Embryonic facial prominence (tissue), 1 donor: ENCODE results near the gene FSIP1.

Experiments used
- DNase-seq: peaks from one replicate; pipeline ENCODE4 v3.0.0-alpha.2; 2016; ENCODE audit errors: extremely low spot score

FSIP1 gene

GRCh38 chr15:39720621-39721611 lies 61.7 kb downstream of the FSIP1 start:
- peak; percentile 80 for DNase-seq

DNA sequence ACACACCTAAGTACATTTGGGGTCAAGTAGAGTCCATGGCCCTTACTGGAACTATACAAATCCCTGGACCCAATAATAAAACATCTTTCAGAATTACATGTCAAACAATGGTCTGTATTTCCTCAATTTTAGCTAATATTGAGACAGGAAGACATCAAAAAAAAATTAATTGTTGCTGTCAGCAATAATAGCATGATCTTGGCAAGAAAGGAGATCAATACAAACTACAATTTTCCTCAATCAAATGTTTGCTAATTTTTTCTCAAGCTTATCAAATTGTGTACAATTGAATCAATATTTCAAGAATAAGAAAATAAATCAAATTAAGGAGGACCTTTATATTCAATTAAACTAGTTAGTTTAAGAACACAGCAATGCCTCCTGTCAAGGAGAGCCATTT lies 62.6 kb downstream of the FSIP1 start:
- no peak for DNase-seq

DNA sequence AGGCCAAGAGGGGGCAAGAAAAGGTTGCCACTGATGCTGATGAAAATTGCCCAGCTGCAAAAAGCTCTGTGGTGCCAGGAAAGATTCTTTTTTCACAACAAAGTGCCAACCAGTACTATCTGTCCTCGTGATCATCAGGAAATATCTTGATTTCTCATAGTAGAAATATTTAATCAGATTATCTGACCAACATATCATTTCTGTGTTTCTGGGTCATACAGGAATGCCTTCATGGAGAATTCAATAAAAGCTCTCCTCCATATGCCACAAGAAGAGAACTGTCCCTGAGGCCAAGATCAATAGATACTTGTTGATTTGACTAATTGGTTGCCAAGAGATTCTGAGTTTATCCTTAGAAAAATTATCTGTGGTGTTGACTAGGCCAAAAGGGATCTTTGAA lies 63.5 kb downstream of the FSIP1 start:
- DNase-seq = no peak

GRCh38 chr15:39717134-39717533 lies 65.5 kb downstream of the FSIP1 start:
- no peak for DNase-seq

DNA sequence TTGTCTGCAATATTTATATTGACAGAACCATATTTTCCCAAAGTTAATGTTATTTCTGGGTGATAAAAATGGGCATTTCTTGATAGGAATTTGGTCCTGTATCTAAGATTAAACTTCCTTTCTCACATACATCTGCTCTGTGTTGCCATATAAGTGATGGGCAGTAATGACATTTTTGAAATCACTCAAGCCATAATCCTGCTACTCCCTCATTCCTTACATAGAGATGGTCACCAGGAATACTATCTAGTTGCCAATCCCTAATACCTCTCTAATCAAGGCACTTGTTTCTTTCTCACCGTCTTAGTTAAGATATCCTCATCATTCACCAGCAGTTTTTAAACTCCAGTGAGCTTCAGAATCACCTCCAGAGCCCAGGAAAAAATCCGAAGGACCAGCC lies 68.4 kb downstream of the FSIP1 start:
- DNase-seq = no peak

GRCh38 chr15:39713846-39714245 lies 68.8 kb downstream of the FSIP1 start:
- DNase-seq = no peak

DNA sequence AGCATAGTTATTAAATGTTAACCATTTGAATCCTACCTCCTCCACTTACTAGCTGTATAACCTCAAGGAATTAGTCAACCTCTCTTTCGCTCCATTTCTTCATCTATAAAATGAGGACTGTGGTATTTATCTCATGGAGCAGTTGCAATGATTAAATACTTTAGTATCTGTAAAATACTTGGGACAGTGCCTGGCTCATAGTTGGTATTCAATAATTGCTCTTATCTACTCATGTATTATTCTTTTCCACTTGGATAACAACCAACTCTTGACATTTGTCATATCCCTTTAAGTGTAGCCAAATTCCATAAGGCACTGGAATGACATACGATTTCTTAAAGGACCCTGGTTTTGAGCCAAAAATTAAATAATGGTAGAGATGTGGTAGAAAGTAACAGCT lies 72.0 kb downstream of the FSIP1 start:
- no peak for DNase-seq

- no peak for DNase-seq
Observed at GRCh38 chr15:39709941-39710340, 72.7 kb downstream of the FSIP1 start.

DNA sequence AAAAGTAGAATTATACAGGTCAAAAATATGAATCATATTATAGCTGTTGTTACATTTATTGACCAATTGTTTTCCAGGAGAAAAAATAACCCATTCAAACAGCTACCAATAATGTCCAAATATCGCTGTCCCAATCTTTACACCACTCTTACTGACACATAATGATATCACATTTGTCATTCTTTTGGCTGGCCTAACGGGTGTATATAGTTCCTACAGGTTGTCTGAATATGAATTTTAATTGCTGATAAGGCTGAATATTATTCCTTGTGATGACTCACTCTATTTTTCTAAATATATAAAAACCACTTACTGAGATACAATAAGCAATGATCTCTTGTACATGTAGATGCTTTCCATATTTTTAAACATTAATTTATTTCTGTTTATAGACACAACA lies 76.4 kb downstream of the FSIP1 start:
- no peak for DNase-seq

GRCh38 chr15:39704689-39705088 lies 78.0 kb downstream of the FSIP1 start:
- DNase-seq = no peak

DNA sequence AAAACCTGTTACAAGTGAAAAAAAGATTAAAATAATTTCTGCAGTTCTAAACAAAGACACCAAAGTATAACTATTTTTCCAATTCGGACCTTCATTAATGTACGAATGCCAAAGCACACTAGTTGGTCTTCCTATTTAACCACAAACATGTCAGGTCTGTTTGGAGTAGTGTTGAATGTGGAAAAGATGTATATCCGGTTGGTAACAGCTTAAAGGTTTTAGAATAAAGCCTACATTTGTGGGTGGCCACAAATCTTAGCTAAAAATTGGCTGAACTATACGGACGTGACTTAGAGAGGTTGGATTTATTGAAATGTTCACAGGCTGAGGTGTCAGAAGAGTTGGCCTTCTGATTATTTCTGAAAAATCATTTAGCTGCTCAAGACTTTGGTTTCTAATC lies 78.4 kb downstream of the FSIP1 start:
- DNase-seq = no peak

DNA sequence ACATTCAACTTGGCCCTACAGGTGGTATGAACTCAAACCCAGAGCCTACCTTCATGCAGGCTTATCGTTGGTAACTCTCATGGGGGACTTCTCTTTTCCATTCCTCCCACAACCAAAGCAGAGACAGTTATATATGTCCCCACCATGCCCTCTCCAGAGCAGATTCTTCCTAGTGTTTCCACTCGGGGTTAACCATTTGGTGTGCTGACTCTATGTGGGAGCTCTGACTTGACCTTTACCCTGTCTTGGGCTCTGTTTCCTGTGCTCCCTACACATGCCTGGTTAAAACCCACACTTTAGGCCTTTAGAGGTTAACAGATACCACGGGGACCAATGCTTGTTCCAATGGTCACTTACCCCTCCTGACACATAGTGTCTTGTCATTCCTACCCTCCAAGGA lies 80.7 kb downstream of the FSIP1 start:
- DNase-seq = no peak

DNA sequence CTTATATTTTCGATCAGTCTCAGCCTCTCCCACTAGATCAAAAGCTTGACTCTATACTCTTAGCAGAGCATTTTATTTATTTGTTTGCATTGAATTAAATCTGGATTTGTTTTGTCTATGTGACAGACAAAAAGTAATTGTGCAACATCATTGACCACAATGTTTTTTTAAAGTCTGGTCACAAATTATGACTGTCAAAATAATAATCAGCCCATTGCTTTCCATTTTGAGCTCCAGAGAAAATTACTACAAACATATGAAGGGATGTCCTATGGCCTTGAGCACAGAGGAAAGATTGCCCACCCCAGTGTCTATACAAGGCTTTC lies 82.3 kb downstream of the FSIP1 start:
- DNase-seq = no peak

GRCh38 chr15:39699516-39700374 lies 82.9 kb downstream of the FSIP1 start:
- no peak for DNase-seq

DNA sequence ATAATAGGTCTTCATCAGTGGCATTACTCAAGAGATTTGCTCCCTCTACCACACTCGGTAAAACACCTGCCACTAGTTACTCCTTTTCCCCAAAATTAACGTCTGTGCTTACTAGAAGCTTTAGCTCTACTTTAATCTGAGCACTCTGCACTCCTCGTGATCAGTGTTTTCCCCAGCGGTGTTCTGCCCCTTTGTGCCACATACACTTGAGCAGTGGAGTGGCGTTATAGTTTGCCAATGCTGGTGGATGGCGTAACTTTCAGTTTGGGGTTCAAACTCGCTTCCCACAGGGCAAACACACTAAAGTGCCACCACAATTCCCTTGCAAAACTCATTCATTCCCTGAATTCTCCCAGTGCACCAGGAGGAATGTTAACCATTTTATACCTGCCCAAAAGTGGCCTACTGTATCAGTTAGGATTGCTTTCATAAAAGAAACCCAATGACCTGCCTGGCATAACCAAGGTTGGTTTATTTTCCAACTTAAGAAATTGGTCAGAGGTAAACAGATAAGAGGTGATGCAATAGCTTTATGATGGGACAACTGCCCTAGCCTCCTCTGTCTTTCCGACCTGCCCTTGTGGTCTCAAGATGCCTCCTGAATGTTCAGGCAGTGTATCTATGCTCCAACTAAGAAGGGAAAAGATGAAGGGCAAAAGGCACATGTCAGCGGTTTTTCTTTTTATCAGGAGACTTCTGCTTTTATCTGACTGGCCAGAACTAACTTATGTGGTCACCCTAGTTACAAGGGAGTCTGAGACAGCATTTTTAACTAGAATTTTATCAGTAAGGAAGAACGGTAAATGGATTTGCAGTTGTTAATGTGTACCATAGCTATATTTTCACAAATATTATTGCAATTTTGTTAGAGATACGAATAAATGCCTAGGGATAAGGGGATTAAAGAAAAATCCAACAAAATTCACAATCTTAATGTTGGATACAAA lies 83.9 kb downstream of the FSIP1 start:
- no peak for DNase-seq

- no peak for DNase-seq
Observed at GRCh38 chr15:39697509-39697908, 85.1 kb downstream of the FSIP1 start.

- DNase-seq = no peak
Observed at GRCh38 chr15:39695793-39696192, 86.8 kb downstream of the FSIP1 start.

DNA sequence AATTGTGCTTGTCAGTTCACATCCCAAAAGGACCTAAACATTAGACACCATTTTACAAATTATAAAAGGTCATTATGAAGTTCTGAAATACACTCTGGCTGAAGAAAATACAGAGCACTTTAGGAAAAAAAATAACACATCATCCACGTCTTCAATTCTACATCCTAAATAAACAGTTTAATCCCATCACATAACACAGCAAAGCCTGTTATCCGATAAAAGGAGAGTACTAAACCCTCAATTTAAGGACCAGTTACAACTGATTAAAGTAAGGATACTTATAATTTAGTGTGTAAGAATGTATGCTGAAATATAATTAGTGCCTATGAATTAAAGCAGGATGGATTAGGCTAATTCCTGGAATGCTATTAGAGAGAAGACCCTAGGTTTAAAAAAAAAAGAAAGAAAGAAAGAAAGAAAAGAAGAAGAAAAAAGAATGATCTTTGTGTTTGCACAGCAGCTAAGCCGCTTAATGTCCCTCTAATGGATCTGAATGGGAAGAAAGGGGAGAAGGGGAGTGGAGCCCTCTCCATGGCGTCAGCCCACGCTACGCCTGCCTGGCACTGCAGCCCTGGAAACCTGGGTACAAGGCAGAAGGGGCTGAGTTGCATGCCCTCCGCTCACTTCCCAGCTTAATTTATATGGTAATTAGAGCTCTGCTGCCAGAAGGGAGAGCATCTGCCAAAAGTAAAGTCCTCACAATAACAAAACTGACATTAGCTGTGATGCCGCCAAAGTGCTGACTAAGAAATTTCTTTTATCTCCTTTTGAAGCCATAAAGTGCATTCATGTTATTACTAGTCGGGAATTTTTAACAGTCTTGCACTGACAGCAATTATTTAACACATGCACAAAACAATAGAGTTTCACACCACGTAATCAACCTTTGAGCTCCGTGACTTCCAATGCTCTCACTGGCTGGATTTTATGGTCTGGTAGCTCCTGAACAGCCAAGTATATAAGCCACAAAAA lies 90.0 kb downstream of the FSIP1 start:
- no peak for DNase-seq

DNA sequence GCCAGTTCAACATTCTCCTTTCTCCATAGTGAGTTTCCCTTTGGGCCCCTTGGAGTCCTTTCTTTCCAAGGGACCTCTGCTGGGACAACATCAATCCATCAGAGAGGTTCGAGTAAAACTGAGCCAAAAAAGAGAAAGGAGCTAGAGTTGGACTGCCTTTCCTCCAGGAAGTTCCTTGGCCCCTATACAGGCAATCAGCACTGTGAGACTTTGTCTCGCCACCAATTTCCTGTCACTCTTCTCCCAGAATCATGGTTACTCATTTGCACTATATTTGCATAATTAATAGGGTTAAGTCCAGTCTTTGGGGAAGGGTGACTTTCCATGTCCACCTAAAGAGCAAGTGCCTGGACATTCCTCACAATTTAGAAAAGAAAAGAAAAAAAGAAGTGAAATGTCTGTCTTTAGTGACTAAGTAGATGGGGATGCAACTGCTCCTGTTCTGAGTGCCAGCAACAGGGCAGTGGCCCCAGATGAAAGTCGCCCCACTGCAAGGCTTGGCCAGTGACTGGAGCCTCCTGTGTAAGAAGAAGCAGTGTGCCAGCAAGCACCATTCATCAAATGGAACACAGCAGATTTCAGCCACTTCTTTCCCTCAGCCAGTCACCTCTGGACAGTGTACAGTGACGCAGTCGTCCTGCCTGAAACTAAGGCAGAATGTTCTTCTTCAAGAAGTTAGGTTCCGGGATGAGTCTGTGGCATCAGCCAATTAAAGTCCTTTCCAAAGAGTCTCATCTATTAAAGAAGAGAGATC lies 91.6 kb downstream of the FSIP1 start:
- no peak for DNase-seq

DNA sequence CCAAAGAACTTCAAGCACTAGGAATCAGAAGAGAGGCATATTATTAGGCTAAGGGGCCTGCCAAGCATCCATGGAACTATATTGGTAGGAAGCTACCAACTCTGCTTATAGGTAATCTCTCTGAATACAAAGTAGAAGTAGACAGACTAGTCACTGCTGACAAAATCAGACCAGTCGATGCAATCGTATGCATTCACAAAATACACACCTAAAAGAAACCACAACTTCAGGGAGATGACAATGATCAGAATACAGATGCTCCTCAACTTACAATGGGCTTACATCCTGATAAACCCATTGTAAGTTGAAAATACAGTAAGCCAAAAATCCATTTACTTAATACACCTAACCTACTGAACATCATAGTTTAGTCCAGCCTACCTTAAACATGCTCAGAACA lies 94.7 kb downstream of the FSIP1 start:
- DNase-seq = no peak
